Natural killer cell (primary cell): Measurements from ENCODE around the gene KDM5B. TPM values are rescaled to one million over a fixed set of nuclear protein-coding genes. Genes with fewer than 3 reads are reported as not detected.
A peak's percentile ranks its signal among the peaks of the same experiment; 100 is the strongest.

Experiments used
- ATAC-seq, 3 donors: fragments of 150-1000 bp in 2 of 3; fragments of 200-7000 bp in 1 of 3; cut with Tn5 transposase; 1 replicate in 1 of 3; 2 replicates in 2 of 3; pipeline ENCODE4 v1.10.0; 2021; ENCODE audit warnings: mild to moderate bottlenecking in 2 of 3, moderate library complexity in 2 of 3
- DNase-seq, 2 donors: peaks; one replicate each; pipeline versions ENCODE4 v3.0.0 to v3.0.0-alpha.2; 2013 to 2021; ENCODE audit warnings: mixed read lengths in 1 of 2
- H3K27ac ChIP-seq: one replicate; pipeline ENCODE4 v1.5.1; 2013; ENCODE audit warnings: mild to moderate bottlenecking, low read length
- H3K27me3 ChIP-seq: one replicate; pipeline ENCODE4 v1.6.1; 2013; ENCODE audit warnings: low read length; ENCODE audit not compliant: control insufficient read depth, insufficient read depth
- H3K36me3 ChIP-seq: one replicate; pipeline ENCODE4 v1.6.1; 2013; ENCODE audit warnings: low read length; ENCODE audit not compliant: control insufficient read depth, insufficient read depth
- H3K4me1 ChIP-seq: one replicate; pipeline ENCODE4 v1.6.1; 2013; ENCODE audit warnings: low read length; ENCODE audit not compliant: control insufficient read depth, insufficient read depth
- H3K4me3 ChIP-seq: one replicate; pipeline ENCODE4 v1.5.1; 2013; ENCODE audit warnings: low read length
- H3K9me3 ChIP-seq: one replicate; pipeline ENCODE4 v1.6.1; 2013; ENCODE audit warnings: low read length; ENCODE audit not compliant: control insufficient read depth, insufficient read depth
- H3K27ac Mint-ChIP-seq, 2 donors: one replicate each; pipeline ENCODE4 v1.8.0; 2022; ENCODE audit warnings: mild to moderate bottlenecking in 2 of 2, mixed read lengths in 2 of 2, moderate library complexity in 1 of 2
- H3K27me3 Mint-ChIP-seq, 2 donors: one replicate each; pipeline ENCODE4 v1.8.0; 2022; ENCODE audit warnings: low read depth in 2 of 2, mixed read lengths in 2 of 2
- H3K36me3 Mint-ChIP-seq: one replicate; pipeline ENCODE4 v1.8.0; 2022; ENCODE audit warnings: mixed read lengths
- H3K4me1 Mint-ChIP-seq, 2 donors: one replicate each; pipeline ENCODE4 v1.8.0; 2022; ENCODE audit warnings: mixed read lengths in 2 of 2
- H3K4me3 Mint-ChIP-seq: one replicate; pipeline ENCODE4 v1.8.0; 2022; ENCODE audit warnings: mild to moderate bottlenecking, moderate library complexity, mixed read lengths
- H3K9me3 Mint-ChIP-seq, 2 donors: one replicate each; pipeline ENCODE4 v1.8.0; 2022; ENCODE audit warnings: mixed read lengths in 2 of 2
- WGBS: methylation state at CpG from one replicate; pipeline ENCODE4 v1.1.7; 2013; ENCODE audit warnings: missing lambda C conversion rate; ENCODE audit not compliant: insufficient coverage; 5-methylcytosine and 5-hydroxymethylcytosine counted together
- intact Hi-C: fragments of 100-400 bp; cut with micrococcal nuclease; formaldehyde crosslinking; loops from one replicate; pipeline ENCODE4 v1.14.2; 2022
- total RNA-seq, 4 donors: library from RNA; stranded (reverse); fragments of 120-200 nt in 1 of 4; gene quantifications; one replicate each; pipeline versions ENCODE4 v1.2.3 to v1.2.4, GENCODE V29; 2013 to 2022
- TF ChIP-seq, protein P1 (sequence below): fragments of 200-600 bp; IDR thresholded peaks from one replicate; pipeline ENCODE4 v1.8.0; 2022; ENCODE audit warnings: antibody characterized with exemption

The KDM5B gene
- total RNA-seq, 3 donors from 2014 or later (not counting 1 experiment from before 2014, with no cell fraction given): 107 to 121 (median 108) TPM

DNA sequence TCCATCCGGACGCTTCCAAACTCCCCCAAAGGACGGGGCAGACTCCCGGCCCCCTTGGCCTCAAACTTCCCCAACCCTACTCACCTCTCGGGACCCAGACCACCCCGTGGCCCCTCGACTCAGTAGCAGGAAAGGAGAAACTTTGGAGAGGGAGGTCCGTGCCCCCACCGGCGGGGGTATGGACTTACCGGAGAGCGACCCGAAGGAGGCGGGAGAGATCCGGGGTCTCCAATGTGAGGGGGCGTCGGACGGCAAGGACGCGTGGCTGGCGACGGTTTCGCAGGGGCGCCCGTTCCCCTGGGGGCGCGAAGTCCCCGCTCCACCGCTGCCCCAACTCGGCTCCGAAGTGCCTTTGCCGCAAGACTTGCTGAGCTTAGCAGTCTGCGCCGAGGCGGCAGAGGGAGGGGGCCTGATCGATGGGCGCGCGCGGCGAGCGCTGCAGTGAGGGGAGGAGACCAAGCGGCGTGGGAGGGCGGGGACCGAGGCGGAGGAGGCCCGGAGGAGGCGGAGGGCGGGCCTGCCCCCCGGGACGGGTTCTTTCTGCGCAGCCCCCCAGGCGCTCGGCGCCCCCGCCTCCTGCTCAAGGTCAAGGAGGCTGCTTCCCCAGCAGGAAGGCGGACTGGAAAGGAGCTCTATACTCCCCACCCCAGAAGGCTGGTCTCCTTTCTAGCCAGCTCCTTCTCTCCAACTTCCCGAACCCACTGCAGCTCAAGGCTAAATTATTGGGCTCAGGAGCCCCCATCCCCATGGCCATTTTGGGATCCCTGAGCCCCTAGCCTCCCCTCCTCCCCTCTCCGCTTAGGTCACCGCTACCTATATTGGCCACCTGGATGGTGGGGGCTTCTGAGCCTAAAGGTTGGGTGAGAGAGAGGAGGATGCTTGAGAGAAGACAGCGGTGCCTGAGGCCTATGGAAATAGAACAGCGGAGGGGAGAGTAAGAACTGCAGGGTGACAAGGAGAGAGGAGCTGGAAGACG is 97.9 kb downstream of the KDM5B start, which contains the start of gene SYT2:
SYT2 (minus strand) TSS at position 385 of the 976 bp plus-strand sequence. CDS start 104,682 bp downstream, outside the sequence.
- peaks cover 56 to 63% of the 10 kb centered on the region in 2 donors for H3K27me3 Mint-ChIP-seq
- Histone ChIP-seq H3K27me3 (peaks cover 23% of the 10 kb centered on the region), H3K4me1 (peaks cover 7% of the 10 kb centered on the region), H3K9me3 (no peaks in the 10 kb centered on the region), H3K36me3 (no peaks in the 10 kb centered on the region), H3K4me3 (no peak within 1 kb of the TSS), H3K27ac (no peak within 1 kb of the TSS)
- DNase-seq (peak in 1 of 2 donors; percentile 11), ATAC-seq (peak in 1 of 3 donors; percentile 39)
- intact Hi-C loops: no loop called here
- TF ChIP-seq, protein P1, sequence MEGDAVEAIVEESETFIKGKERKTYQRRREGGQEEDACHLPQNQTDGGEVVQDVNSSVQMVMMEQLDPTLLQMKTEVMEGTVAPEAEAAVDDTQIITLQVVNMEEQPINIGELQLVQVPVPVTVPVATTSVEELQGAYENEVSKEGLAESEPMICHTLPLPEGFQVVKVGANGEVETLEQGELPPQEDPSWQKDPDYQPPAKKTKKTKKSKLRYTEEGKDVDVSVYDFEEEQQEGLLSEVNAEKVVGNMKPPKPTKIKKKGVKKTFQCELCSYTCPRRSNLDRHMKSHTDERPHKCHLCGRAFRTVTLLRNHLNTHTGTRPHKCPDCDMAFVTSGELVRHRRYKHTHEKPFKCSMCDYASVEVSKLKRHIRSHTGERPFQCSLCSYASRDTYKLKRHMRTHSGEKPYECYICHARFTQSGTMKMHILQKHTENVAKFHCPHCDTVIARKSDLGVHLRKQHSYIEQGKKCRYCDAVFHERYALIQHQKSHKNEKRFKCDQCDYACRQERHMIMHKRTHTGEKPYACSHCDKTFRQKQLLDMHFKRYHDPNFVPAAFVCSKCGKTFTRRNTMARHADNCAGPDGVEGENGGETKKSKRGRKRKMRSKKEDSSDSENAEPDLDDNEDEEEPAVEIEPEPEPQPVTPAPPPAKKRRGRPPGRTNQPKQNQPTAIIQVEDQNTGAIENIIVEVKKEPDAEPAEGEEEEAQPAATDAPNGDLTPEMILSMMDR: no peak
- 8% methylated on average over 64 of the region's 64 CpGs for WGBS
- no peaks in the 10 kb centered on the region for H3K36me3 Mint-ChIP-seq
- H3K4me3 Mint-ChIP-seq: no peak within 1 kb of the TSS
- H3K9me3 Mint-ChIP-seq: no peaks in the 10 kb centered on the region
- H3K27ac Mint-ChIP-seq: no peak within 1 kb of the TSS
- no peaks in the 10 kb centered on the region for H3K4me1 Mint-ChIP-seq

DNA sequence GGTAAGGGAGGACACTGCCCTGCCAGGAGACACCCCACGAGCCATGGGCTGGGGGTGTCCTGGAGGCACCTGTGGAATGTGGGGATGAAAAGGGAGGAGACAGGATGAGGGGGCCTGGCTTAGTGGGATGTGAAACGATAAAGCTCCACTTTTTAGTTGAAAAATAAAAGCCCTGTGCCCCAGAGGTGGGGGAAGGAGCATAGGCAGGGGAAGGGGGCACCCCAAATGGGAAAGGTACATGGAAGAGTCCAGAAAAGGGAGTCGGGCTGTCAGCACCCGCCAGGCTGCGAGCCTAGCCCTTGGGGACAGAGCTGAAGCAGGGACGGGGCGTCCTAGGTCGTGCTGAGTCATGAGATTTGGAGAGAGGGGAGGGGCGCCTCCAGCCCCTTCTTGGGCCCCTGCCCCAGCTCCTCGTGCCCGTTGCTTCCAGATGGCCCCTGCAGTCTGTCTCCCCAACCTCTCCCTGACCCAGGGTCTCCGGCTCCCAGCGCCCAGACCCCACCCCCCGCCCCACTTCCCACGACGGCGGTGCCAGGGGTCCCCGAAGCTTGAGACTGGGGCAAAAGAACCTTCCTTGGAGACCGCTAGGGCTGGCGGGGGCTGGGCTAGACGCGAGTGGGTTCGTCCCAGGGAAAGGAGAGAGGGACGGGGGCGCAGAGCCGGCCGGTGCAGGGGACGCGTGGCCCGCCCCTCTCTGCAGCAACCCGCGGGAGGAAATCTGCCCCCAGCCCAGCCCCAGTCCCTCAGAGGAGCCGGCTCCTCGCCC is 98.8 kb downstream of the KDM5B start:
- WGBS: 4% methylated on average over 34 of the region's 34 CpGs
- no peaks in the 10 kb centered on the region for H3K36me3 ChIP-seq
- Mint-ChIP-seq H3K4me1 (no peaks in the 10 kb centered on the region), H3K36me3 (no peaks in the 10 kb centered on the region), H3K27ac (no peak overlapping the region), H3K9me3 (no peaks in the 10 kb centered on the region), H3K4me3 (no peak overlapping the region), H3K27me3 (peaks cover 56 to 61% of the 10 kb centered on the region in 2 donors)
- peaks cover 7% of the 10 kb centered on the region for H3K4me1 ChIP-seq
- H3K27me3 ChIP-seq: peaks cover 23% of the 10 kb centered on the region
- no peak overlapping the region for H3K4me3 ChIP-seq
- TF ChIP-seq, protein P1: no peak
- no peak for DNase-seq
- H3K9me3 ChIP-seq: no peaks in the 10 kb centered on the region
- no peak overlapping the region for H3K27ac ChIP-seq
- ATAC-seq: no peak
- intact Hi-C loops: no loop called here

DNA sequence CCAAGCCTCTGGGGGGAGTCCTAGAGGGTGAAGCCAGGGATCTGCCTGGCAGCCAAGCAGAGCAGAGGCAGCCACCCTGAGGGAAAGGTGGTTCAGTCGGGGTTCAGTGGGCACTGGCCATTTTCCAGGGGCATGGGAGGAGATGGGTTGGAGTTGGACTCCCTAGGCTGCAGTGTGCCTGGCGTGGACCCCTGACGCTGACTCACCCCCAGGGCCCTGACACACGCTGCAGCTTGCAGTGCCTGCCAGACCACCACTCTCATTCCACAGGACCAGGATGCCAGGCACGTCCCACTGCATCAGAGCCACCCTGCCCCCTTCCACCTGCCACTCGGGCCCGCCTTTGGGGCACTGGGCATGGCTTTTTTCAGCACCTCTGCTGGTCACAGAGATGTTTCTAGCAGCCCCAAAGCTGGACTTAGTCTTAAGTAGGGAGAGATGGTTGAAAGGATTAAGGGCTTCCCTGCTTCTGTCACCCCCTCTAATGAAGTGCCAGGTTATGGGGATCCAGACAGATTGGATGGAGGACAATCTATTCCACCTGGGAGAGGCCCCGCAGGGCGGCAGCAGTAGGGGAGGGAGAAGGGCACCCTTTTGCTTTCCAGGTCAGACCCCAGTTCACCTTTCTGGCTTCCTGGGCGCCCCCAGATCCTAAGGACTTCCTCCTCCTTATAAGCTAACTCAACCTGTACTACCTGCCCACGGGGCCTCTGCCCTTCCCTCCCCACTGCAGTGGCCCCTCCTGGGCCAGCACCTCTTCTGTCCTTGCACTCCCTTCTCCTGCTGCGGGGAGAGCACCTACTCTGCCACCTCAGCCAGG is 99.6 kb downstream of the KDM5B start:
- no peaks in the 10 kb centered on the region for H3K36me3 Mint-ChIP-seq
- H3K27me3 ChIP-seq: peaks cover 26% of the 10 kb centered on the region
- intact Hi-C loops: no loop called here

More for the DNA sequence above, 99.6 kb downstream of the KDM5B start:
- no peak overlapping the region for H3K27ac Mint-ChIP-seq
- WGBS: 57% methylated on average over 11 of the region's 12 CpGs
- Histone ChIP-seq H3K36me3 (no peaks in the 10 kb centered on the region), H3K9me3 (no peaks in the 10 kb centered on the region), H3K4me1 (peaks cover 7% of the 10 kb centered on the region), H3K27ac (no peak overlapping the region), H3K4me3 (no peak overlapping the region)
- peaks cover 59 to 69% of the 10 kb centered on the region in 2 donors for H3K27me3 Mint-ChIP-seq
- H3K4me3 Mint-ChIP-seq: no peak overlapping the region
- no peak for DNase-seq
- no peaks in the 10 kb centered on the region for H3K4me1 Mint-ChIP-seq
- no peaks in the 10 kb centered on the region for H3K9me3 Mint-ChIP-seq
- TF ChIP-seq, protein P1: no peak
- ATAC-seq: no peak
